ENCODE measurements around the gene GRAMD2A. TPM values are rescaled to one million over a fixed set of nuclear protein-coding genes. Genes with fewer than 3 reads are reported as not detected.

Gene GRAMD2A
- total RNA-seq, 1 donor from 2014 or later = not detected

DNA sequence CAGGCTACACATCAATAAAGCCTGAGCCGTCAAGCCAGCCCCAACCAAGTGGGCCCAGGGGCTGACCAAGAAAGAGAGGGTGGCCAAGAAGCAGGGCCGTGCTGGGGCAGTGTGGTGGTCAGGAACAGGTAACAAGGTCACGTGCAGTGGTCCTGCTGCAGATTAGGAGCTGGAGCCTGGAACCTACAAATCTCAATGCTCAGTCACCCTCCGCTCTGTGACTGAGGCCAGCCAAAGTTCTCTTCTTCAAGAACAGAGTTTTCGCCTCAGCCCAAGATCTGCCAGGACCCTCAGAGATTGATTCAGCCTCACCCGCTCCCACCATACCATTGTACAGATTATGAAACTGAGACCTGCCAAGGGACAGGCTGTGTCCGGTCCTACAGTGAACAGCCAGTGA lies 26.9 kb downstream of the GRAMD2A start:
- no peak for DNase-seq (ENCODE audit: extremely low spot score, unreplicated experiment)
- H3K4me1 Mint-ChIP-seq (ENCODE audit: unreplicated experiment) = peaks cover 16% of the 10 kb centered on the region
- peaks cover 25% of the 10 kb centered on the region for H3K27me3 Mint-ChIP-seq (ENCODE audit: unreplicated experiment)
- TF ChIP-seq, protein P1, sequence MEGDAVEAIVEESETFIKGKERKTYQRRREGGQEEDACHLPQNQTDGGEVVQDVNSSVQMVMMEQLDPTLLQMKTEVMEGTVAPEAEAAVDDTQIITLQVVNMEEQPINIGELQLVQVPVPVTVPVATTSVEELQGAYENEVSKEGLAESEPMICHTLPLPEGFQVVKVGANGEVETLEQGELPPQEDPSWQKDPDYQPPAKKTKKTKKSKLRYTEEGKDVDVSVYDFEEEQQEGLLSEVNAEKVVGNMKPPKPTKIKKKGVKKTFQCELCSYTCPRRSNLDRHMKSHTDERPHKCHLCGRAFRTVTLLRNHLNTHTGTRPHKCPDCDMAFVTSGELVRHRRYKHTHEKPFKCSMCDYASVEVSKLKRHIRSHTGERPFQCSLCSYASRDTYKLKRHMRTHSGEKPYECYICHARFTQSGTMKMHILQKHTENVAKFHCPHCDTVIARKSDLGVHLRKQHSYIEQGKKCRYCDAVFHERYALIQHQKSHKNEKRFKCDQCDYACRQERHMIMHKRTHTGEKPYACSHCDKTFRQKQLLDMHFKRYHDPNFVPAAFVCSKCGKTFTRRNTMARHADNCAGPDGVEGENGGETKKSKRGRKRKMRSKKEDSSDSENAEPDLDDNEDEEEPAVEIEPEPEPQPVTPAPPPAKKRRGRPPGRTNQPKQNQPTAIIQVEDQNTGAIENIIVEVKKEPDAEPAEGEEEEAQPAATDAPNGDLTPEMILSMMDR (IDR thresholded peaks at IDR 0.05) = no peak
- no peaks in the 10 kb centered on the region for H3K9me3 Mint-ChIP-seq (ENCODE audit: unreplicated experiment)
- H3K36me3 Mint-ChIP-seq (ENCODE audit: unreplicated experiment) = no peaks in the 10 kb centered on the region
- H3K27ac Mint-ChIP-seq (ENCODE audit: unreplicated experiment) = no peak overlapping the region
- no peak overlapping the region for H3K4me3 Mint-ChIP-seq (ENCODE audit: unreplicated experiment)

GRCh38 chr15:72169921-72170611 lies 27.5 kb downstream of the GRAMD2A start:
- Mint-ChIP-seq H3K27ac (ENCODE audit: unreplicated experiment) (no peak overlapping the region), H3K27me3 (ENCODE audit: unreplicated experiment) (peaks cover 19% of the 10 kb centered on the region), H3K4me1 (ENCODE audit: unreplicated experiment) (peaks cover 16% of the 10 kb centered on the region), H3K4me3 (ENCODE audit: unreplicated experiment) (no peak overlapping the region), H3K36me3 (ENCODE audit: unreplicated experiment) (no peaks in the 10 kb centered on the region), H3K9me3 (ENCODE audit: unreplicated experiment) (no peaks in the 10 kb centered on the region)
- no peak for DNase-seq (ENCODE audit: extremely low spot score, unreplicated experiment)
- TF ChIP-seq, protein P1 (IDR thresholded peaks at IDR 0.05) = no peak

DNA sequence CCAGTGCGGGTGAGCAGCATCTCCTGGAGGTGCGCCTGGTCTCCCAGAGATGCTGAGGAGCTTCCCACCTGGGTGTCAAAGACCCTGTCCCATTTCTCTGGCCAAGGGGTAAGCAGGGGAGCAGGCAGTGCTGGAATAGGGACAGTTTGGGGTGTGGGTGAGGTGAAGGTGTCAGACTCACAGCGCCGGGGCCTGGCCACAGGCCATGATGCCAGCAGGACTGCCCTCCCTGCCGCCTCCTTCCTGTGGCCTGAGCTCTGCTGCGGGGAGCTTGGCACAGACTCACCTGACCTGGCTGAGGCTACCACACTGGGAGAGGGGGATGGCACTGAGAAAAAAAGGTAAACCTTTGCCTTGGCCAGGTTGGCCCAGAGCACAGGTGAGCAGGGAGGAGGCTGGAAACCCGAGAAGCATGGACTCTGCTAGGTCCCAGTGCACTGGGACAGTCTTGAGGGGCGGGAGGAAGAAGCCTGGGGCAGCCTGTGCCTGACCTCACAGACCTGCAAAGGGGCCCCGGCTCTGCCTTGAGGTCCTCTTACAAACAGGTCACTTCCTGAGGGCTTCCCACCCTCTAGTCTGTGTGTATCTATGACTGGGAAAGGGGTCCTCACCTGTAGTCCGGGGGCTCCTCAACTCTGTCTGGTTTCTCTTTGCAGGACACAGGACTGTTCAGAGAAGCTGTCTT lies 28.2 kb downstream of the GRAMD2A start:
- Mint-ChIP-seq H3K4me3 (ENCODE audit: unreplicated experiment) (no peak overlapping the region), H3K9me3 (ENCODE audit: unreplicated experiment) (no peaks in the 10 kb centered on the region), H3K4me1 (ENCODE audit: unreplicated experiment) (peaks cover 16% of the 10 kb centered on the region), H3K27me3 (ENCODE audit: unreplicated experiment) (peaks cover 15% of the 10 kb centered on the region), H3K27ac (ENCODE audit: unreplicated experiment) (no peak overlapping the region), H3K36me3 (ENCODE audit: unreplicated experiment) (no peaks in the 10 kb centered on the region)
- TF ChIP-seq, protein P1 (IDR thresholded peaks at IDR 0.05) = no peak
- no peak for DNase-seq (ENCODE audit: extremely low spot score, unreplicated experiment)

GRCh38 chr15:72168808-72169190 lies 28.8 kb downstream of the GRAMD2A start:
- TF ChIP-seq, protein P1 (IDR thresholded peaks at IDR 0.05) = no peak
- Mint-ChIP-seq H3K36me3 (ENCODE audit: unreplicated experiment) (no peaks in the 10 kb centered on the region), H3K9me3 (ENCODE audit: unreplicated experiment) (no peaks in the 10 kb centered on the region), H3K4me1 (ENCODE audit: unreplicated experiment) (peaks cover 16% of the 10 kb centered on the region), H3K27me3 (ENCODE audit: unreplicated experiment) (peaks cover 10% of the 10 kb centered on the region), H3K27ac (ENCODE audit: unreplicated experiment) (no peak overlapping the region), H3K4me3 (ENCODE audit: unreplicated experiment) (no peak overlapping the region)
- no peak for DNase-seq (ENCODE audit: extremely low spot score, unreplicated experiment)

GRCh38 chr15:72168131-72168807 lies 29.3 kb downstream of the GRAMD2A start:
- Mint-ChIP-seq H3K27me3 (ENCODE audit: unreplicated experiment) (peaks cover 10% of the 10 kb centered on the region), H3K4me3 (ENCODE audit: unreplicated experiment) (no peak overlapping the region), H3K27ac (ENCODE audit: unreplicated experiment) (no peak overlapping the region), H3K36me3 (ENCODE audit: unreplicated experiment) (no peaks in the 10 kb centered on the region), H3K9me3 (ENCODE audit: unreplicated experiment) (no peaks in the 10 kb centered on the region), H3K4me1 (ENCODE audit: unreplicated experiment) (peaks cover 16% of the 10 kb centered on the region)
- no peak for DNase-seq (ENCODE audit: extremely low spot score, unreplicated experiment)
- TF ChIP-seq, protein P1 (IDR thresholded peaks at IDR 0.05) = no peak

Measured in osteocyte (in vitro differentiated cells).